ENCODE results near the gene NIPAL4. TPM values are rescaled to one million over a fixed set of nuclear protein-coding genes. Genes with fewer than 3 reads are reported as not detected.

NIPAL4 gene
- total and polyA plus RNA-seq, 7 donors, result 0.03 to 0.50 (median 0.34) TPM

DNA sequence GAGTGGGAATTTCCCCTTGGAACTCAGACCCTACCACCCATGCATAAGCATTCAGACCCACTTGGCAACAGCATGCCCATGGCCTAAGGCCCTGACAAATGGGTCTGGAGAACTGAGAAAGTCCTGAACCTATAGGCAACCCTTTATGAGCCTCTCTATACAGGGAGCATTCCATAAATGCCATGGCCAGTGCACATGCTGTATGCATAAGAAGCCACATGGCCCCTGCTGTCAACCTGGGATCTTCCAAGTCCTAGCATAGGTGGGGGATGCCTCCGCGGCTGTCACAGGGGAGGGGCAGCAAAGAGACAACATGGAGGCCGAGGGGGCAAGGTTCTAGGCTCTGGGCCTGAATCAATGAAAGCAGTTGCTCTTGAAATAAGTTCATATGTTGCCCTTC is 8.2 kb upstream of the NIPAL4 start:
- no peak for ATAC-seq
- intact Hi-C loops (cut with DNase I), result no loop called here
- WGBS, 3 donors, result 89 to 98% (median 94%) methylated on average over 3 of the region's 3 CpGs

DNA sequence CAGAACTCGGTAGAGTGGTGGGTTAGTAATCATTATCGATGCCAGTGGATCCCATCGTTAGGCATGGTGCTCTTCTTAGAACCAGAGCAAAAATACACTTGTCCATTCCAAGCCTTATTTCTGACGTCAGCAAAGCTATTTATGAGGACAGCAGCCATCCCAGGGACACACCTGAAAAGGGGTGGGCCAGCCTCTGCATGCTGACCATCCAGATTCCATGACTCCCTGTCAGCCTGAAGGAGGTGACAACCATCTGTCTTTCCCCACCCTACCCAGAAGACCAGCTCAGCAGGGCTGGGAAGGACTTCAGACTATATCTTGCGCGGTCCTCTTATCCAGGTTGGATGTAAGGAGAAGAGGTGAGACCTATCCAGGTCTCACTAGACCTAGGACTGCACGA is 5.7 kb upstream of the NIPAL4 start:
- DNase-seq (no peak), ATAC-seq (no peak)
- intact Hi-C loops (cut with DNase I), result no loop called here
- Histone ChIP-seq H3K36me3 (ENCODE audit: insufficient read depth in 1 of 2, low read depth in 1 of 2) (no peaks in the 10 kb centered on the region), H3K4me1 (peaks cover 5% of the 10 kb centered on the region), H3K4me3 (no peak overlapping the region), H3K27ac (no peak overlapping the region), H3K9me3 (no peaks in the 10 kb centered on the region), H3K27me3 (ENCODE audit: insufficient read depth in 3 of 3, low read length in 2 of 3) (peaks cover 0 to 2% (median 0%) of the 10 kb centered on the region in 3 donors)
- TF ChIP-seq, protein P1, sequence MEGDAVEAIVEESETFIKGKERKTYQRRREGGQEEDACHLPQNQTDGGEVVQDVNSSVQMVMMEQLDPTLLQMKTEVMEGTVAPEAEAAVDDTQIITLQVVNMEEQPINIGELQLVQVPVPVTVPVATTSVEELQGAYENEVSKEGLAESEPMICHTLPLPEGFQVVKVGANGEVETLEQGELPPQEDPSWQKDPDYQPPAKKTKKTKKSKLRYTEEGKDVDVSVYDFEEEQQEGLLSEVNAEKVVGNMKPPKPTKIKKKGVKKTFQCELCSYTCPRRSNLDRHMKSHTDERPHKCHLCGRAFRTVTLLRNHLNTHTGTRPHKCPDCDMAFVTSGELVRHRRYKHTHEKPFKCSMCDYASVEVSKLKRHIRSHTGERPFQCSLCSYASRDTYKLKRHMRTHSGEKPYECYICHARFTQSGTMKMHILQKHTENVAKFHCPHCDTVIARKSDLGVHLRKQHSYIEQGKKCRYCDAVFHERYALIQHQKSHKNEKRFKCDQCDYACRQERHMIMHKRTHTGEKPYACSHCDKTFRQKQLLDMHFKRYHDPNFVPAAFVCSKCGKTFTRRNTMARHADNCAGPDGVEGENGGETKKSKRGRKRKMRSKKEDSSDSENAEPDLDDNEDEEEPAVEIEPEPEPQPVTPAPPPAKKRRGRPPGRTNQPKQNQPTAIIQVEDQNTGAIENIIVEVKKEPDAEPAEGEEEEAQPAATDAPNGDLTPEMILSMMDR (IDR thresholded peaks at IDR 0.05), result no peak
- WGBS, 3 donors, result 84 to 88% (median 87%) methylated on average over 7 of the region's 7 CpGs

More for the DNA sequence above, 8.2 kb upstream of the NIPAL4 start:
- Histone ChIP-seq H3K4me3 (no peak overlapping the region), H3K36me3 (ENCODE audit: insufficient read depth in 1 of 2, low read depth in 1 of 2) (no peaks in the 10 kb centered on the region), H3K27ac (no peak overlapping the region), H3K4me1 (peaks cover 13% of the 10 kb centered on the region), H3K9me3 (no peaks in the 10 kb centered on the region), H3K27me3 (ENCODE audit: insufficient read depth in 3 of 3, low read length in 2 of 3) (no peaks in the 10 kb centered on the region)
- TF ChIP-seq, protein P1 (IDR thresholded peaks at IDR 0.05), result no peak
- DNase-seq, result no peak

DNA sequence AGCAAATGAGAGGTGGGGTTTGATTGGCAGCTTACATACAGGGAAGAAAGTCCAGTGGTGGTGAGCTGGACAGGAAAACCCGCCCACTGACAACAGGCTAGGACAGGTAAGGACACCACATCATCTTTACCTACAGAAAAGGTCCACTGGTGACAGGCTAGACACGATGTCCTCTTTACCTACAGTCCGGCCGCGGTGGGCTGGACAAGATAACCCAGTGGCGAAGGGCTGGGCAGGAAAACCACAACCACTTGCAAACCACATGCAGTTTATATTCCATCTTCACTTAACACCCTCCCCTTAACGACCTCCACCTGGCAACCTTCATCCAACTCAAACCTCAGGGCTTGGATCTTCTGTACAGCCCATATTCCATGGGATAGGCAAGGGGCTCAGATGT is 5.0 kb upstream of the NIPAL4 start:
- no peak for ATAC-seq
- Histone ChIP-seq H3K27ac (no peak overlapping the region), H3K4me3 (no peak overlapping the region), H3K9me3 (no peaks in the 10 kb centered on the region), H3K36me3 (ENCODE audit: insufficient read depth in 1 of 2, low read depth in 1 of 2) (no peaks in the 10 kb centered on the region), H3K4me1 (no peaks in the 10 kb centered on the region), H3K27me3 (ENCODE audit: insufficient read depth in 3 of 3, low read length in 2 of 3) (peaks cover 0 to 3% (median 2%) of the 10 kb centered on the region in 3 donors)
- 86 to 90% (median 87%) methylated on average over 7 of the region's 7 CpGs for WGBS, 3 donors
- DNase-seq, result no peak
- intact Hi-C loops (cut with DNase I), result no loop called here
- TF ChIP-seq, protein P1 (IDR thresholded peaks at IDR 0.05), result no peak

DNA sequence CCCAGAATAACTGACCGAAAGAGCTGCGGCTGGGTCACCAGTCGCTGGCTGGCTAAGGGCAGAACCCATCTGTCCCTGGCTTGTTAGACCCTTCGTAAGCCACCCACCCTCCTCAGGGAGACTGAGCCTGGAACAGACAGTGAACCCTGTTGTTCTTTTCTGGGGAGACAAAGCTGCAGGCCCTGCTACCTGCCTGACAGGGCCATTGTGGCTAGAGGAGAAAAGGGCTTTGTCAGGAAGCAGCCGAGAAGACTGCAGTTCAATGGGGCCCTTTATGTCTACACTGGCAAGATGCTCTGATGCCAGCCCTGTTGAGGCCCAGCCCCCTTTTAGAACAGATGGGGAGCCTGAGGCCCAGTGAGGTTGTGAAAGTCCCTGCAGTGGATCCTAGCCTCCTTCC is 3.7 kb upstream of the NIPAL4 start:
- Histone ChIP-seq H3K36me3 (ENCODE audit: insufficient read depth in 1 of 2, low read depth in 1 of 2) (no peaks in the 10 kb centered on the region), H3K4me1 (no peaks in the 10 kb centered on the region), H3K4me3 (no peak overlapping the region), H3K9me3 (no peaks in the 10 kb centered on the region), H3K27me3 (ENCODE audit: insufficient read depth in 3 of 3, low read length in 2 of 3) (peaks cover 0 to 16% (median 7%) of the 10 kb centered on the region in 3 donors), H3K27ac (no peak overlapping the region)
- no peak for DNase-seq
- ATAC-seq, result no peak
- WGBS, 3 donors, result 67 to 88% (median 72%) methylated on average over 5 of the region's 5 CpGs
- TF ChIP-seq, protein P1 (IDR thresholded peaks at IDR 0.05), result no peak
- intact Hi-C loops (cut with DNase I), result no loop called here

DNA sequence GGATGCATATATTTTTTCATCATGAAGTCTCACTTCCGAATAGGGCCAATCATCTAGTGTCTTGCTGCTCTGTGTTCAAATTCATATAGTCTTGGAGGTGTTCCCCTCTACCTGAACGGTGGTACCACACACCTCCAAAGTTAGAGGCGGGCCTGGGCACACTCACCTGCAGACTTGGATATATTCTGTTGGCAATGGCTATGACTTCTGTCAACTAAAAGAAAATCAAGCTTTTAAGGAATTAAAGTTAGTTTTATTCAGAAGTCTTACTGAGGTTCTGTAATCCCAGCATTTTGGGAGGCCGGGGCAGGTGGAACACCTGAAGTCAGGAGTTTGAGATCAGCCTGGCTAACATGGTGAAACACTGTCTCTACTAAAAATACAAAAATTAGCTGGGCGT is 2.6 kb upstream of the NIPAL4 start:
- H3K4me1 ChIP-seq, result no peaks in the 10 kb centered on the region
- no peak overlapping the region for H3K27ac ChIP-seq
- ATAC-seq (no peak), DNase-seq (no peak)
- 94 to 99% (median 96%) methylated on average over 5 of the region's 5 CpGs for WGBS, 3 donors
- TF ChIP-seq, protein P1 (IDR thresholded peaks at IDR 0.05), result no peak
- H3K9me3 ChIP-seq, result no peaks in the 10 kb centered on the region
- H3K27me3 ChIP-seq (ENCODE audit: insufficient read depth in 3 of 3, low read length in 2 of 3), result peaks cover 0 to 22% (median 7%) of the 10 kb centered on the region in 3 donors
- no peak overlapping the region for H3K4me3 ChIP-seq
- no peaks in the 10 kb centered on the region for H3K36me3 ChIP-seq (ENCODE audit: insufficient read depth in 1 of 2, low read depth in 1 of 2)
- intact Hi-C loops (cut with DNase I), result no loop called here

Measured in psoas muscle (tissue), 8 donors.